NB4 (cell line): Measurements from ENCODE around the gene ABCB1.

Experiments
- CTCF ChIP-seq: IDR thresholded peaks from one replicate; pipeline ENCODE4 v1.5.1; 2012; ENCODE audit warnings: low read depth, low read length
- POLR2A ChIP-seq: IDR thresholded peaks from 2 replicates; pipeline ENCODE4 v1.6.1; 2011; ENCODE audit warnings: mild to moderate bottlenecking; ENCODE audit not compliant: insufficient read length; ENCODE audit errors: extremely low read depth

DNA sequence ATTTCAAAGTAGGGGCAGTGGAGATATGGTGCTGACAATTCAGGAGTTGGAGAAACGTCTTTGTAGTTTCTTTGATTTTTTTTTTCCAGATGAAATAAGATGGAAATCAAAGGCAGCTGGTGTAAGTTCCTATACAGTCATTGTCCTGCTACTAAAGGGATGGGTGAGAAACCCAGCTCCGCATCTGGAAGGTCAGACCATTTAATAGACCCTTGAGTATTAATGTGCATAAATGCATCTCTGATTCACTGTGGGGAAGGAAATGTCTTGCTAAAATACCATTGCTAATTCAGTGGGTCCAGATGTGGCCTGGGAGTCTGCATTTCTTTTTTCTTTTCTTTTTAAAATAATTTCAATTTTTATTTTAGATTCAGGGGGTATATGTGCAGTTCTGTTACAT is 140.7 kb downstream of the ABCB1 start:
- TF ChIP-seq POLR2A (no peak), CTCF (no peak)
